Left lobe of liver (tissue), 2 donors: ENCODE data around the gene RTTN. TPM values are rescaled to one million over a fixed set of nuclear protein-coding genes. Genes with fewer than 3 reads are reported as not detected.
"Not testable (repeated sequence)": the region's sequence is repeated elsewhere in the genome, so short reads cannot be mapped to it uniquely, and the experiment has no call there.

ENCODE experiments used
- ATAC-seq: fragments of 200-7000 bp; cut with Tn5 transposase; one replicate; pipeline ENCODE4 v1.9.1; 2020; ENCODE audit warnings: mild to moderate bottlenecking, moderate library complexity
- DNase-seq: peaks from one replicate; pipeline ENCODE4 v3.0.0-alpha.2; 2020; ENCODE audit warnings: low spot score
- total RNA-seq: library from RNA; stranded (reverse); gene quantifications from one replicate; pipeline ENCODE4 v1.2.1, GENCODE V29; 2021
- donor health status: DM: no; HTN: no; CAD: no; lungs with moderate emphysema.
- donor health status: DM: no; HTN: yes; CAD: no.

RTTN gene
- 6.6 TPM for total RNA-seq

GRCh38 chr18:70205421-70206397, at the start of gene RTTN:
Gene RTTN (minus strand): TSS chr18:70205687. CDS start chr18:70205658, 29 bp downstream.
- peak; percentile 99 for ATAC-seq
- peak; percentile 96 for DNase-seq

- DNase-seq (no peak), ATAC-seq (no peak)
Observed at GRCh38 chr18:70250781-70251180, 45.3 kb upstream of the RTTN start.

- not testable (repeated sequence) for ATAC-seq, DNase-seq
Observed at GRCh38 chr18:70249861-70250260, 44.4 kb upstream of the RTTN start.

GRCh38 chr18:70249118-70249517, 43.6 kb upstream of the RTTN start:
- no peak for DNase-seq
- ATAC-seq: no peak

- DNase-seq (no peak), ATAC-seq (no peak)
Observed at GRCh38 chr18:70246061-70246466, 40.6 kb upstream of the RTTN start.

- no peak for DNase-seq
- no peak for ATAC-seq
Observed at GRCh38 chr18:70243131-70243929, 37.8 kb upstream of the RTTN start.

- not testable (repeated sequence) for ATAC-seq, DNase-seq
Observed at GRCh38 chr18:70236921-70237320, 31.4 kb upstream of the RTTN start.

- DNase-seq: no peak
- no peak for ATAC-seq
Observed at GRCh38 chr18:70235478-70235877, 30.0 kb upstream of the RTTN start.

- DNase-seq: no peak
Observed at GRCh38 chr18:70234667-70235459, 29.4 kb upstream of the RTTN start.

GRCh38 chr18:70233974-70234373, 28.5 kb upstream of the RTTN start:
- ATAC-seq: no peak
- DNase-seq: no peak

More at GRCh38 chr18:70234667-70235459, 29.4 kb upstream of the RTTN start:
- no peak for ATAC-seq

GRCh38 chr18:70232261-70232660, 26.8 kb upstream of the RTTN start:
- DNase-seq: no peak
- no peak for ATAC-seq

GRCh38 chr18:70229639-70230038, 24.2 kb upstream of the RTTN start:
- ATAC-seq: no peak

GRCh38 chr18:70228536-70228935, 23.0 kb upstream of the RTTN start:
- no peak for DNase-seq
- no peak for ATAC-seq

More at GRCh38 chr18:70229639-70230038, 24.2 kb upstream of the RTTN start:
- no peak for DNase-seq

GRCh38 chr18:70227438-70227837, 22.0 kb upstream of the RTTN start:
- ATAC-seq (no peak), DNase-seq (no peak)

GRCh38 chr18:70221915-70222278, 16.4 kb upstream of the RTTN start:
- DNase-seq (no peak), ATAC-seq (no peak)

GRCh38 chr18:70221156-70221914, 15.8 kb upstream of the RTTN start:
- no peak for ATAC-seq
- DNase-seq: no peak

- no peak for ATAC-seq
- no peak for DNase-seq
Observed at GRCh38 chr18:70220628-70221027, 15.1 kb upstream of the RTTN start.

GRCh38 chr18:70219688-70220087, 14.2 kb upstream of the RTTN start:
- ATAC-seq: no peak
- no peak for DNase-seq

- ATAC-seq (no peak), DNase-seq (no peak)
Observed at GRCh38 chr18:70216788-70217187, 11.3 kb upstream of the RTTN start.

- ATAC-seq (no peak), DNase-seq (no peak)
Observed at GRCh38 chr18:70207181-70207580, 1.7 kb upstream of the RTTN start.
